H1 (cell line): ENCODE data around the gene RAD23B. TPM values are rescaled to one million over a fixed set of nuclear protein-coding genes. Genes with fewer than 3 reads are reported as not detected.

Source experiments
- CTCF ChIA-PET: fragments of 300-600 bp; sonication (Branson Sonifier 250); formaldehyde crosslinking; loops from one replicate; lab custom pipeline; 2021; ENCODE audit not compliant: partially characterized antibody; lab: Charles Lee
- POLR2A ChIA-PET: fragments of 300-600 bp; sonication (Branson Sonifier 250); formaldehyde crosslinking; loops from one replicate; lab custom pipeline; 2021; ENCODE audit warnings: inconsistent platforms; ENCODE audit not compliant: partially characterized antibody; lab: Charles Lee
- DNase-seq, 2 experiments: peaks; one replicate each; pipeline versions ENCODE4 v3.0.0 to v3.0.0-alpha.2; 2010 to 2022; ENCODE audit warnings: low spot score in 2 of 2, low read depth in 1 of 2, mixed read lengths in 1 of 2
- FAIRE-seq: peaks from 2 replicates; lab custom pipeline; 2011; peaks lifted over from hg19 to GRCh38; lab: Jason Lieb, UNC
- H2AFZ ChIP-seq: 2 replicates; pipeline ENCODE4 v1.8.1; 2012; ENCODE audit warnings: low read length, inconsistent platforms
- H2AK5ac ChIP-seq: 2 replicates; pipeline ENCODE4 v1.6.1; 2013; ENCODE audit warnings: low read depth, low read length
- H2BK120ac ChIP-seq: replicated peaks from 2 replicates; pipeline ENCODE3; 2013; ENCODE audit warnings: low read depth, low read length, inconsistent platforms
- H2BK12ac ChIP-seq: 2 replicates; pipeline ENCODE4 v1.6.1; 2013; ENCODE audit warnings: low read depth, low read length
- H2BK15ac ChIP-seq: 2 replicates; pipeline ENCODE4 v1.6.1; 2013; ENCODE audit warnings: low read length
- H2BK20ac ChIP-seq: 2 replicates; pipeline ENCODE4 v1.6.1; 2013; ENCODE audit warnings: low read length
- H2BK5ac ChIP-seq: 2 replicates; pipeline ENCODE4 v1.6.1; 2013; ENCODE audit warnings: low read depth, low read length
- H3K14ac ChIP-seq: 2 replicates; pipeline ENCODE4 v1.6.1; 2013; ENCODE audit warnings: inconsistent platforms; ENCODE audit not compliant: insufficient read length
- H3K18ac ChIP-seq: 2 replicates; pipeline ENCODE4 v1.6.1; 2013; ENCODE audit warnings: low read length; ENCODE audit errors: extremely low read depth
- H3K23ac ChIP-seq: 2 replicates; pipeline ENCODE4 v1.6.1; 2013; ENCODE audit warnings: inconsistent platforms; ENCODE audit not compliant: insufficient read length
- H3K23me2 ChIP-seq: 2 replicates; pipeline ENCODE4 v1.6.1; 2013; ENCODE audit warnings: low read depth, low read length
- H3K27ac ChIP-seq: 2 replicates; pipeline ENCODE4 v1.6.1; 2011; ENCODE audit warnings: low read depth, low read length, inconsistent platforms
- H3K27me3 ChIP-seq, 4 experiments: replicated peaks in 1 of 4; 1 replicate in 1 of 4; 2 replicates in 3 of 4; pipeline versions ENCODE4 v1.6.1 to v1.8.1; 2011 to 2013; ENCODE audit warnings: low read length in 3 of 4, mild to moderate bottlenecking in 3 of 4, inconsistent platforms in 2 of 4, mixed read lengths in 2 of 4, moderate library complexity in 1 of 4; ENCODE audit not compliant: control insufficient read depth in 3 of 4, insufficient read depth in 3 of 4; ENCODE audit errors: extremely low read depth in 1 of 4
- H3K36me3 ChIP-seq, 4 experiments: 2 replicates each; pipeline versions ENCODE4 v1.6.1 to v1.8.1; 2011 to 2013; ENCODE audit warnings: mild to moderate bottlenecking in 4 of 4, low read length in 3 of 4, moderate library complexity in 2 of 4, control low read depth in 1 of 4, inconsistent platforms in 1 of 4; ENCODE audit not compliant: insufficient read depth in 4 of 4, control insufficient read depth in 2 of 4
- H3K4ac ChIP-seq: replicated peaks from 2 replicates; pipeline ENCODE3; 2013; ENCODE audit warnings: low read length, low read depth, mixed read lengths, inconsistent platforms; ENCODE audit not compliant: insufficient read length
- H3K4me1 ChIP-seq, 4 experiments: replicated peaks in 1 of 4; 1 replicate in 1 of 4; 2 replicates in 3 of 4; pipeline versions ENCODE4 v1.6.1 to v1.8.1; 2011 to 2013; ENCODE audit warnings: low read length in 3 of 4, inconsistent platforms in 2 of 4, mixed read lengths in 1 of 4; ENCODE audit not compliant: insufficient read depth in 4 of 4, control insufficient read depth in 3 of 4
- H3K4me2 ChIP-seq, 2 experiments: 2 replicates each; pipeline versions ENCODE4 v1.6.1 to v1.8.1; 2011 to 2013; ENCODE audit warnings: low read depth in 2 of 2, low read length in 2 of 2, control low read depth in 1 of 2, inconsistent platforms in 1 of 2, mild to moderate bottlenecking in 1 of 2; ENCODE audit not compliant: insufficient read depth in 1 of 2
- H3K4me3 ChIP-seq, 4 experiments: fragments of 200-600, 300-600 bp in 1 of 4; sonication (generic), shearing (Covaris generic), sonication (Bioruptor Twin) in 1 of 4; 2 replicates each; pipeline versions ENCODE4 v1.5.1 to v1.8.1; 2011 to 2016; ENCODE audit warnings: low read length in 4 of 4, low read depth in 3 of 4, control low read depth in 2 of 4, inconsistent platforms in 2 of 4, mild to moderate bottlenecking in 2 of 4, mixed read lengths in 1 of 4, moderate library complexity in 1 of 4; ENCODE audit not compliant: insufficient read depth in 2 of 4; ENCODE audit errors: extremely low read depth in 1 of 4
- H3K56ac ChIP-seq: replicated peaks from 2 replicates; pipeline ENCODE3; 2013; ENCODE audit warnings: low read depth, mild to moderate bottlenecking, mixed read lengths, low read length, inconsistent platforms; ENCODE audit not compliant: insufficient read length
- H3K79me1 ChIP-seq: 2 replicates; pipeline ENCODE4 v1.6.1; 2013; ENCODE audit warnings: low read depth, low read length, control low read depth
- H3K79me2 ChIP-seq, 2 experiments: 2 replicates each; pipeline versions ENCODE4 v1.6.1 to v1.8.1; 2012 to 2013; ENCODE audit warnings: low read length in 2 of 2, mild to moderate bottlenecking in 2 of 2, inconsistent platforms in 1 of 2; ENCODE audit not compliant: insufficient read depth in 2 of 2, control insufficient read depth in 1 of 2
- H3K9ac ChIP-seq, 4 experiments: replicated peaks in 1 of 4; 1 replicate in 1 of 4; 2 replicates in 3 of 4; pipeline versions ENCODE4 v1.6.1 to v1.8.1; 2011 to 2013; ENCODE audit warnings: low read depth in 3 of 4, low read length in 3 of 4, control low read depth in 2 of 4, mild to moderate bottlenecking in 2 of 4, moderate library complexity in 2 of 4, inconsistent platforms in 1 of 4; ENCODE audit errors: extremely low read depth in 1 of 4
- H3K9me3 ChIP-seq, 2 experiments: 2 replicates each; pipeline versions ENCODE4 v1.6.1 to v1.8.1; 2012 to 2013; ENCODE audit warnings: mild to moderate bottlenecking in 2 of 2, moderate library complexity in 2 of 2, control low read depth in 1 of 2, inconsistent platforms in 1 of 2, low read depth in 1 of 2, low read length in 1 of 2, mixed read lengths in 1 of 2; ENCODE audit not compliant: insufficient read depth in 2 of 2
- H4K20me1 ChIP-seq, 2 experiments: replicated peaks in 1 of 2; 2 replicates each; pipeline versions ENCODE3 to v1.8.1; 2011 to 2013; ENCODE audit warnings: inconsistent platforms in 2 of 2, low read length in 2 of 2, mild to moderate bottlenecking in 1 of 2; ENCODE audit not compliant: insufficient read depth in 2 of 2, control insufficient read depth in 1 of 2
- H4K5ac ChIP-seq: 2 replicates; pipeline ENCODE4 v1.6.1; 2013; ENCODE audit warnings: low read length, low read depth, mixed read lengths, inconsistent platforms; ENCODE audit not compliant: insufficient read length
- H4K8ac ChIP-seq: 2 replicates; pipeline ENCODE4 v1.8.0; 2013; ENCODE audit warnings: mild to moderate bottlenecking, moderate library complexity, low read length, inconsistent platforms; ENCODE audit not compliant: insufficient read depth; ENCODE audit errors: extremely low read depth
- H4K91ac ChIP-seq: replicated peaks from 2 replicates; pipeline ENCODE3; 2013; ENCODE audit warnings: low read length, mixed read lengths, inconsistent platforms; ENCODE audit not compliant: insufficient read length
- BACH1 ChIP-seq: IDR thresholded peaks from 2 replicates; pipeline ENCODE4 v1.6.1; 2012; ENCODE audit warnings: low read length, improper control_type of control experiment
- BCL11A ChIP-seq, 2 experiments: IDR thresholded peaks; one replicate each; pipeline ENCODE4 v1.6.1; 2011; ENCODE audit warnings: low read depth in 2 of 2, low read length in 2 of 2, mild to moderate bottlenecking in 2 of 2
- CEBPB ChIP-seq: IDR thresholded peaks from 2 replicates; pipeline ENCODE4 v1.6.1; 2012; ENCODE audit warnings: low read depth, low read length
- CREB1 ChIP-seq: IDR thresholded peaks from 2 replicates; pipeline ENCODE4 v1.6.1; 2012; ENCODE audit warnings: inconsistent platforms
- HDAC2 ChIP-seq, 2 experiments: fragments of 300-600 bp in 1 of 2; sonication (generic) in 1 of 2; IDR thresholded peaks; 2 replicates each; pipeline ENCODE4 v1.6.1; 2011 to 2012; ENCODE audit warnings: low read depth in 2 of 2, low read length in 2 of 2, mild to moderate bottlenecking in 2 of 2, moderate library complexity in 2 of 2, borderline replicate concordance in 1 of 2, inconsistent platforms in 1 of 2
- NRF1 ChIP-seq: IDR thresholded peaks from 2 replicates; pipeline ENCODE4 v1.6.1; 2011; ENCODE audit warnings: mild to moderate bottlenecking, low read depth, low read length, improper control_type of control experiment
- TAF1 ChIP-seq: IDR thresholded peaks from 2 replicates; pipeline ENCODE4 v1.6.1; 2011; ENCODE audit warnings: mild to moderate bottlenecking, low read depth, low read length
- WGBS, 2 experiments: shearing (Covaris generic) in 1 of 2; methylation state at CpG; one replicate each; pipeline versions ENCODE4 v1.1.6 to v1.1.7; 2013 to 2015; ENCODE audit warnings: low lambda C conversion rate in 2 of 2, mixed read lengths in 2 of 2, inconsistent platforms in 1 of 2, low coverage in 1 of 2, missing lambda C conversion rate in 1 of 2; ENCODE audit not compliant: insufficient replicate concordance in 2 of 2, insufficient coverage in 1 of 2, insufficient read length in 1 of 2; ENCODE audit errors: extremely low coverage in 1 of 2, missing lambda C conversion rate in 1 of 2; 5-methylcytosine and 5-hydroxymethylcytosine counted together
- polyA plus RNA-seq, 7 experiments: library from polyadenylated mRNA; depleted of rRNA in 3 of 7; stranded (reverse) in 5 of 7; unstranded in 2 of 7; fragments of >200 nt in 5 of 7; fragments of 200-250 nt in 2 of 7; gene quantifications; 1 replicate in 5 of 7; 2 replicates in 1 of 7; 4 replicates in 1 of 7; pipeline versions ENCODE4 v1.2.1 to v1.2.3, GENCODE V29; 2011 to 2013; ENCODE audit warnings: missing spikeins in 2 of 7, mixed read lengths in 2 of 7
- total RNA-seq: library from RNA; stranded (reverse); fragmentation: NEBNext Ultra II Directional; extraction: Animal tissue kit (Norgen Biotek cat#: 25700); gene quantifications from 2 replicates; pipeline ENCODE4 v1.2.1, GENCODE V29; 2021
- TF ChIP-seq, protein P1 (sequence below), 3 experiments: IDR thresholded peaks; 1 replicate in 2 of 3; 2 replicates in 1 of 3; pipeline versions ENCODE4 v1.5.1 to v1.6.1; 2011; ENCODE audit warnings: low read length in 3 of 3, mild to moderate bottlenecking in 3 of 3, inconsistent platforms in 2 of 3, low read depth in 1 of 3, moderate library complexity in 1 of 3; ENCODE audit not compliant: insufficient read depth in 1 of 3; ENCODE audit errors: control extremely low read depth in 1 of 3

RAD23B gene
- total and polyA plus RNA-seq, 2 of the 8 experiments (the other 6 are each of a cell fraction or from before 2014, with no cell fraction given) = 97.1 to 165 TPM

DNA sequence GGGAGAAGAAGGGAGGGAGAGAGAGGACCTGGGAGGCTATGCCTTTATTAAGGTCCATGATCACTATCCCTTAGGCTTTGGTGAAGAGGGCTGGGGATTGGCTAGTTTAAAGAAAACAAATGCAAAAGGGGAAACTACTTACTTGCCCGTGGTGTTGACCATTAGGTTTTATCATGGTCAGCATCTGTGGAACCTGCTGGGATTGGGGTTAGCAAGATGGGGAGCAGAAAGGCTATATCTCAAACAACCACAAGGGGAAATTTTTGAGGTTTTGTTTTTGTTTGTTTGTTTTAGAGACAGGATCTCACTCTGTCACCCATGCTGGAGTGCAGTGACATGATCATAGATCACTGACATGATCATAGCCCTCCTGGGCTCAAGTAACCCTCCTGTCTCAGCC lies 9.0 kb upstream of the RAD23B start:
- no peak overlapping the region for H3K18ac ChIP-seq
- H4K20me1 ChIP-seq = no peaks in the 10 kb centered on the region
- no peak overlapping the region for H2BK15ac ChIP-seq
- no peak for TF ChIP-seq CEBPB
- no peak for TF ChIP-seq BACH1
- TF ChIP-seq CREB1 = no peak
- no peak for TF ChIP-seq NRF1
- TF ChIP-seq, protein P1, sequence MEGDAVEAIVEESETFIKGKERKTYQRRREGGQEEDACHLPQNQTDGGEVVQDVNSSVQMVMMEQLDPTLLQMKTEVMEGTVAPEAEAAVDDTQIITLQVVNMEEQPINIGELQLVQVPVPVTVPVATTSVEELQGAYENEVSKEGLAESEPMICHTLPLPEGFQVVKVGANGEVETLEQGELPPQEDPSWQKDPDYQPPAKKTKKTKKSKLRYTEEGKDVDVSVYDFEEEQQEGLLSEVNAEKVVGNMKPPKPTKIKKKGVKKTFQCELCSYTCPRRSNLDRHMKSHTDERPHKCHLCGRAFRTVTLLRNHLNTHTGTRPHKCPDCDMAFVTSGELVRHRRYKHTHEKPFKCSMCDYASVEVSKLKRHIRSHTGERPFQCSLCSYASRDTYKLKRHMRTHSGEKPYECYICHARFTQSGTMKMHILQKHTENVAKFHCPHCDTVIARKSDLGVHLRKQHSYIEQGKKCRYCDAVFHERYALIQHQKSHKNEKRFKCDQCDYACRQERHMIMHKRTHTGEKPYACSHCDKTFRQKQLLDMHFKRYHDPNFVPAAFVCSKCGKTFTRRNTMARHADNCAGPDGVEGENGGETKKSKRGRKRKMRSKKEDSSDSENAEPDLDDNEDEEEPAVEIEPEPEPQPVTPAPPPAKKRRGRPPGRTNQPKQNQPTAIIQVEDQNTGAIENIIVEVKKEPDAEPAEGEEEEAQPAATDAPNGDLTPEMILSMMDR (IDR thresholded peaks at IDR 0.05; ENCODE audit: control extremely low read depth in 1 of 3, insufficient read depth in 1 of 3, low read depth in 1 of 3, low read length in 3 of 3) = peak in 1 of 3 experiments; percentile 11; a peak in 1 of 4 replicates
- TF ChIP-seq BCL11A (IDR thresholded peaks at IDR 0.05; ENCODE audit: low read depth in 2 of 2, low read length in 2 of 2) = no peak
- TF ChIP-seq HDAC2 (IDR thresholded peaks at IDR 0.05; ENCODE audit: borderline replicate concordance in 1 of 2, low read depth in 2 of 2, low read length in 2 of 2) = no peak
- no peak for TF ChIP-seq TAF1
- no peak overlapping the region for H3K56ac ChIP-seq
- 0 out of 2 replicates have a peak overlapping the region, but pooled peaks have one; percentile 7 for H2AFZ ChIP-seq
- no peak overlapping the region for H3K4ac ChIP-seq
- no peaks in the 10 kb centered on the region for H3K36me3 ChIP-seq
- H3K4me3 ChIP-seq = no peak overlapping the region
- H4K8ac ChIP-seq = no peak overlapping the region
- no peaks in the 10 kb centered on the region for H3K27me3 ChIP-seq
- no peak overlapping the region for H3K4me2 ChIP-seq
- no peak overlapping the region for H2BK12ac ChIP-seq
- H3K79me2 ChIP-seq = no peaks in the 10 kb centered on the region
- POLR2A ChIA-PET = interaction anchor here (1.0 kb wide), 1 partner anchor 9 kb away, joined by 4 read pairs; the partner anchor contains the start of gene RAD23B
- no peak overlapping the region for H3K14ac ChIP-seq
- H4K91ac ChIP-seq = no peak overlapping the region
- no peaks in the 10 kb centered on the region for H3K23me2 ChIP-seq
- CTCF ChIA-PET = interaction anchor here (1.0 to 1.6 kb wide), 2 partner anchors 13 to 102 kb away, joined by 3 to 6 read pairs; no protein-coding TSS in a partner anchor
- FAIRE-seq (no peak), DNase-seq (no peak)
- H3K9me3 ChIP-seq = no peaks in the 10 kb centered on the region; a peak in 1 of 4 replicates
- H4K5ac ChIP-seq = no peak overlapping the region
- no peaks in the 10 kb centered on the region for H3K79me1 ChIP-seq
- H2AK5ac ChIP-seq = no peak overlapping the region
- H3K27ac ChIP-seq = no peak overlapping the region
- H3K4me1 ChIP-seq = peaks cover 0 to 2% (median 0%) of the 10 kb centered on the region in 4 experiments; a peak in 1 of 7 replicates
- H3K9ac ChIP-seq = no peak overlapping the region
- H2BK120ac ChIP-seq = no peak overlapping the region
- WGBS, 2 experiments = 89% methylated on average over 1 of the region's 1 CpG; no CpG with 5 or more reads in 1 of the 2 experiments
- H2BK20ac ChIP-seq = no peak overlapping the region
- no peak overlapping the region for H2BK5ac ChIP-seq
- H3K23ac ChIP-seq = no peak overlapping the region
